Activated naive CD4-positive, alpha-beta T cell treated with anti-CD3 and anti-CD28 coated beads, Interleukin-2, amount 10 ng/mL, durations not matched to agents 7 days and 5 days (primary cell): Measurements from ENCODE around the gene CCDC191.
A peak's percentile ranks its signal among the peaks of the same experiment; 100 is the strongest.

Experiments used
- CTCF ChIA-PET: fragments of 350-600 bp; sonication (Branson Sonifier 250); formaldehyde crosslinking; loops from one replicate; lab custom pipeline; 2021; ENCODE audit warnings: antibody characterized with exemption; lab: Charles Lee
- DNase-seq: peaks from one replicate; pipeline ENCODE4 v3.0.0-alpha.2; 2020
- H3K27ac Mint-ChIP-seq: one replicate; pipeline ENCODE4 v1.8.0; 2021; ENCODE audit warnings: mild to moderate bottlenecking, moderate library complexity, mixed read lengths
- H3K27me3 Mint-ChIP-seq: one replicate; pipeline ENCODE4 v1.8.0; 2021; ENCODE audit warnings: mild to moderate bottlenecking, mixed read lengths
- H3K36me3 Mint-ChIP-seq: one replicate; pipeline ENCODE4 v1.8.0; 2021; ENCODE audit warnings: mixed read lengths
- H3K4me1 Mint-ChIP-seq: one replicate; pipeline ENCODE4 v1.8.0; 2021; ENCODE audit warnings: mixed read lengths
- H3K4me3 Mint-ChIP-seq: one replicate; pipeline ENCODE4 v1.8.0; 2021; ENCODE audit warnings: mild to moderate bottlenecking, moderate library complexity, mixed read lengths
- H3K9me3 Mint-ChIP-seq: one replicate; pipeline ENCODE4 v1.8.0; 2021; ENCODE audit warnings: mixed read lengths

Gene CCDC191

GRCh38 chr3:113966172-113966571 is 90.2 kb downstream of the CCDC191 start:
- no peak overlapping the region for H3K27ac Mint-ChIP-seq
- no peaks in the 10 kb centered on the region for H3K36me3 Mint-ChIP-seq
- no peak overlapping the region for H3K4me3 Mint-ChIP-seq
- H3K27me3 Mint-ChIP-seq = peaks cover 4% of the 10 kb centered on the region
- peaks cover 14% of the 10 kb centered on the region for H3K4me1 Mint-ChIP-seq
- DNase-seq = no peak
- CTCF ChIA-PET = no interaction called here
- H3K9me3 Mint-ChIP-seq = no peaks in the 10 kb centered on the region

- no peak overlapping the region for H3K27ac Mint-ChIP-seq
- CTCF ChIA-PET = interaction anchor here (0.7 kb wide), 1 partner anchor 11 kb away, joined by 3 read pairs; no protein-coding TSS in a partner anchor
- H3K27me3 Mint-ChIP-seq = peaks cover 2% of the 10 kb centered on the region
- H3K4me3 Mint-ChIP-seq = no peak overlapping the region
- H3K4me1 Mint-ChIP-seq = peaks cover 14% of the 10 kb centered on the region
- H3K36me3 Mint-ChIP-seq = no peaks in the 10 kb centered on the region
- DNase-seq = no peak
- no peaks in the 10 kb centered on the region for H3K9me3 Mint-ChIP-seq
Measured at GRCh38 chr3:113963879-113964278, 92.4 kb downstream of the CCDC191 start.

DNA sequence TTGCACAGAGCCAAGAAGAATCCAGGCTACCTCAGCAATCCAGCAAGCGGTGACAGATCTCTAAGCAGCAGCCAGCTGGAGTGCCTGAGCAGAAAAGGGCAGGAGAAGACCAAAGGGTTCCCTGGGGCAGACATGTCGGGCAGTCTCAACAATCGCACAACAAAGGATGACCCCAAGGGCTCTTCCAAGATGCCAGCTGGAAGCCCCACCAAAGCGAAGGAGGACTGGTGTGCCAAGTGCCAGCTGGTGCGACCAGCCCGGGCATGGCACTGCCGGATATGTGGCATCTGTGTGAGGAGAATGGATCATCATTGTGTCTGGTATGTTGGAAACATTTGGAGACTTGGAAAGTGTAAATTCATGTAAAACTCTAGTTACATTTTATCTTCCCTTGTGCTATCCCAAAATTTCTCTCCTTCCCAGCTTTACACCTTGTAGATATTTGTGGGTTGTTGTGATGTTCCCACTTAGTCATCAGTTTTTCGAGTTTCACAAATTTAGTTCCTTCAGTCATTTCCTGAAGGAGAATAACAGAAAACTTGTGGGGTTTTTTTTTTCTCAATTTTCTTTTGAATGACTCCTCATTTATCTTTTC is 102.1 kb downstream of the CCDC191 start:
- Mint-ChIP-seq H3K9me3 (no peaks in the 10 kb centered on the region), H3K27ac (no peak overlapping the region), H3K4me3 (no peak overlapping the region), H3K4me1 (peaks cover 18% of the 10 kb centered on the region), H3K36me3 (no peaks in the 10 kb centered on the region), H3K27me3 (peaks cover 21% of the 10 kb centered on the region)
- CTCF ChIA-PET = no interaction called here
- no peak for DNase-seq

- H3K9me3 Mint-ChIP-seq = no peaks in the 10 kb centered on the region
- DNase-seq = no peak
- H3K36me3 Mint-ChIP-seq = no peaks in the 10 kb centered on the region
- H3K27me3 Mint-ChIP-seq = peaks cover 26% of the 10 kb centered on the region
- H3K27ac Mint-ChIP-seq = no peak overlapping the region
- CTCF ChIA-PET = no interaction called here
- H3K4me1 Mint-ChIP-seq = peaks cover 22% of the 10 kb centered on the region
- H3K4me3 Mint-ChIP-seq = no peak overlapping the region
Measured at GRCh38 chr3:113953677-113954076, 102.6 kb downstream of the CCDC191 start.

DNA sequence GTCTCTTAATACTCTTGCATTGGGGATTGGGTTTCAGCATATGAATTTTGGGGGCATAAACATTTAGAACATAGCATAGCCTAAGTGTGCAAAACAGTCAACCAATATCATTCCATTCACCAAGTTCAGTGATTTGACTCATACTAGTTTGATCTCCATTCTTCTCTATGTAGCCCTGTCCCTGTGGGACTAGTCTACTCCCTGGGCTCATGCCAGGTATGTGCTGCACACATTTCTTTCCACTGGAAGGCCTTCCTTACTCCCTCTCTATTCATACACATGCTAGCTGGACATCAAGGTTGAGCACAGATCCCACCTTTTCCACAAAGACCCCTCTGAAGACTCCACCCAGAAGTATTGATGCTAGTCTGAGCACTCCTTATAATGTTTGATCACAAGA is 103.4 kb downstream of the CCDC191 start:
- H3K27ac Mint-ChIP-seq = no peak overlapping the region
- H3K27me3 Mint-ChIP-seq = peaks cover 34% of the 10 kb centered on the region
- peaks cover 24% of the 10 kb centered on the region for H3K4me1 Mint-ChIP-seq
- CTCF ChIA-PET = no interaction called here
- H3K36me3 Mint-ChIP-seq = no peaks in the 10 kb centered on the region
- no peaks in the 10 kb centered on the region for H3K9me3 Mint-ChIP-seq
- H3K4me3 Mint-ChIP-seq = no peak overlapping the region
- DNase-seq = no peak

GRCh38 chr3:113948015-113948917 is 108.1 kb downstream of the CCDC191 start:
- no peaks in the 10 kb centered on the region for H3K9me3 Mint-ChIP-seq

DNA sequence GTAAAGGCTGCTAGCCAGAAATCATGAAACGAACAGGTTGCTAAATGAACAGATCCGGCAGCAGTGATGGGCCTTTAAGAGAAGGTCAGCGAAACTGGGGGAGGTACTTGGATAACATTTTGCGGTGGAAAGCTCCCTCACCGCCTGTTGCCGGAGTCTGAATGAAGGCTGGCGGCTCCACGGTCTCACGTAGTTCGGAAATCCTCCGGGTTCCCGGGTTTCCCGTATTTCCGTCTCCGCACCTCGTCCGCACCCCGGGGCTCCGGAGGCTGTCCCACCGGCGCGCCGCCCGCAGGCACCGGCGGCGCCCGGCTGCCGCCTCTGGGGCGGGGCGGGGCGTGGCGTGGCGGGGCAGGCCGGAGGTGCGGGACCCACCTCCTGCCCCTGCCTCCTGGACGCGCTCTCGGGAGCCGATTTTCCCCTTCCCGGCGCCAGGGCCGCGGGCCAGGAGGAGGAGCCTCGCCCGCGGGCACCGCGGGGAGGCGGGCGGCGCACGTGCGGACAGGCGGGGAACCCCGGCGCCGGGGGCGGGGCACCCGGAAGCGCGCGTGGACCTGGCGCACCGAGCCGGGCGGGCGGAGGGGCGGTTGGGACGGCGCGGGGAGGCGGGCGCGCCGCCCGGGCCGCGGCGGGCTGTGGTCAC is 108.8 kb downstream of the CCDC191 start, which contains the start of gene ZDHHC23:
Gene ZDHHC23, plus strand, starts transcription at position 642 of the 643 bp plus-strand sequence. CDS start 790 bp downstream, outside the sequence.
- peak within 1 kb of the TSS; percentile 73 for H3K4me3 Mint-ChIP-seq
- H3K9me3 Mint-ChIP-seq = no peaks in the 10 kb centered on the region
- peaks cover 59% of the 10 kb centered on the region for H3K27me3 Mint-ChIP-seq
- CTCF ChIA-PET = no interaction called here
- peak; percentile 75 for DNase-seq
- H3K27ac Mint-ChIP-seq = no peak within 1 kb of the TSS
- no peaks in the 10 kb centered on the region for H3K36me3 Mint-ChIP-seq
- H3K4me1 Mint-ChIP-seq = peaks cover 14% of the 10 kb centered on the region

More at GRCh38 chr3:113948015-113948917, 108.1 kb downstream of the CCDC191 start:
- H3K27me3 Mint-ChIP-seq = peaks cover 58% of the 10 kb centered on the region
- H3K36me3 Mint-ChIP-seq = no peaks in the 10 kb centered on the region
- peak overlapping the region; percentile 64 for H3K4me3 Mint-ChIP-seq
- CTCF ChIA-PET = no interaction called here
- no peak overlapping the region for H3K27ac Mint-ChIP-seq
- peak; percentile 50 for DNase-seq
- H3K4me1 Mint-ChIP-seq = peaks cover 15% of the 10 kb centered on the region

- peaks cover 62% of the 10 kb centered on the region for H3K27me3 Mint-ChIP-seq
Measured at GRCh38 chr3:113946831-113947230, 109.5 kb downstream of the CCDC191 start.

GRCh38 chr3:113927556-113927955 is 128.8 kb downstream of the CCDC191 start:
- CTCF ChIA-PET = interaction anchor here (1.1 kb wide), 1 partner anchor 13 kb away, joined by 3 read pairs; no protein-coding TSS in a partner anchor
- Mint-ChIP-seq H3K36me3 (peaks cover 7% of the 10 kb centered on the region), H3K9me3 (peaks cover 21% of the 10 kb centered on the region), H3K27me3 (peaks cover 37% of the 10 kb centered on the region), H3K27ac (no peak overlapping the region), H3K4me3 (no peak overlapping the region), H3K4me1 (peaks cover 2% of the 10 kb centered on the region)
- DNase-seq = no peak

More at GRCh38 chr3:113946831-113947230, 109.5 kb downstream of the CCDC191 start:
- peaks cover 14% of the 10 kb centered on the region for H3K4me1 Mint-ChIP-seq
- DNase-seq = no peak
- CTCF ChIA-PET = no interaction called here
- H3K27ac Mint-ChIP-seq = no peak overlapping the region
- peak overlapping the region; percentile 73 for H3K4me3 Mint-ChIP-seq
- no peaks in the 10 kb centered on the region for H3K9me3 Mint-ChIP-seq
- H3K36me3 Mint-ChIP-seq = no peaks in the 10 kb centered on the region

GRCh38 chr3:113914646-113915045 is 141.7 kb downstream of the CCDC191 start:
- Mint-ChIP-seq H3K4me3 (no peak overlapping the region), H3K9me3 (no peaks in the 10 kb centered on the region), H3K27ac (no peak overlapping the region), H3K36me3 (no peaks in the 10 kb centered on the region), H3K4me1 (peaks cover 6% of the 10 kb centered on the region), H3K27me3 (peaks cover 7% of the 10 kb centered on the region)
- DNase-seq = no peak
- CTCF ChIA-PET = interaction anchor here (0.7 to 2.4 kb wide), 7 partner anchors 13 to 421 kb away, joined by 3 to 12 read pairs (median 4); no protein-coding TSS in a partner anchor
